Measurements from ENCODE around the gene PCDH7.

DNA sequence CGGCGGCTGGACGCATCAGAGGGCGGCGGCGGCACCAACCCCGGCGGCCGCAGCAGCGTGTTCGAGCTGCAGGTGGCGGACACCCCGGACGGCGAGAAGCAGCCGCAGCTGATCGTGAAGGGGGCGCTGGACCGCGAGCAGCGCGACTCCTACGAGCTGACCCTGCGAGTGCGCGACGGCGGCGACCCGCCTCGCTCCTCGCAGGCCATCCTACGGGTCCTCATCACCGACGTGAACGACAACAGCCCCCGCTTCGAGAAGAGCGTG is 1.9 kb downstream of the PCDH7 start:
- TF ChIP-seq, protein P1, sequence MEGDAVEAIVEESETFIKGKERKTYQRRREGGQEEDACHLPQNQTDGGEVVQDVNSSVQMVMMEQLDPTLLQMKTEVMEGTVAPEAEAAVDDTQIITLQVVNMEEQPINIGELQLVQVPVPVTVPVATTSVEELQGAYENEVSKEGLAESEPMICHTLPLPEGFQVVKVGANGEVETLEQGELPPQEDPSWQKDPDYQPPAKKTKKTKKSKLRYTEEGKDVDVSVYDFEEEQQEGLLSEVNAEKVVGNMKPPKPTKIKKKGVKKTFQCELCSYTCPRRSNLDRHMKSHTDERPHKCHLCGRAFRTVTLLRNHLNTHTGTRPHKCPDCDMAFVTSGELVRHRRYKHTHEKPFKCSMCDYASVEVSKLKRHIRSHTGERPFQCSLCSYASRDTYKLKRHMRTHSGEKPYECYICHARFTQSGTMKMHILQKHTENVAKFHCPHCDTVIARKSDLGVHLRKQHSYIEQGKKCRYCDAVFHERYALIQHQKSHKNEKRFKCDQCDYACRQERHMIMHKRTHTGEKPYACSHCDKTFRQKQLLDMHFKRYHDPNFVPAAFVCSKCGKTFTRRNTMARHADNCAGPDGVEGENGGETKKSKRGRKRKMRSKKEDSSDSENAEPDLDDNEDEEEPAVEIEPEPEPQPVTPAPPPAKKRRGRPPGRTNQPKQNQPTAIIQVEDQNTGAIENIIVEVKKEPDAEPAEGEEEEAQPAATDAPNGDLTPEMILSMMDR (IDR thresholded peaks at IDR 0.05) = no peak
- no peak for TF ChIP-seq POLR2A (IDR thresholded peaks at IDR 0.05)

Data from thyroid gland (tissue), 4 donors.